HG02981 (cell line): ENCODE data around the gene RRP15.

Source experiments
- ATAC-seq: cut with Tn5 transposase; IDR thresholded peaks from one replicate; pipeline ENCODE4 v1.9.1; 2021; ENCODE audit warnings: mild to moderate bottlenecking, moderate library complexity; ENCODE audit not compliant: unreplicated experiment

RRP15 gene

DNA sequence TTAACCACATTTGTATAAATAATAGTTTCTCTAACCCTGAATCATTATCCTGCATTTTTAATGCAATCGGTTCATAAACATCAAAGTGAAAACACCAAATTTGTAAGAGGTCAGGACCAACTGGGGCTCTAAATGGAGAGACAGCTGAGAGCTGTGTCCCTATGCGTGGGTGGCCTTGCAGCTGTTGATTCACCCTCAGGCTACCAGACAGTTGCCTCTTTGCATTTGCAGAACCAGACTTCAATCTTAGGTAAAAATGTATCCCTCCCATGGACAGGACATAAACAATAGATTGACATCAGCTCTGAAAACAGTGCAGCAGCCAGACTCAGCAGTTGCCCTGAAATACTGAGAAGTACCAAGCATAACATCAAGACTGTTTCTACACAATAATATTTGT, 51.2 kb downstream of the RRP15 start:
- ATAC-seq, result no peak

GRCh38 chr1:218339267-218339831, 54.3 kb downstream of the RRP15 start:
- peak; percentile 63 for ATAC-seq

- ATAC-seq, result no peak
These were observed 56.2 kb downstream of the RRP15 start for GRCh38 chr1:218341325-218341724.

DNA sequence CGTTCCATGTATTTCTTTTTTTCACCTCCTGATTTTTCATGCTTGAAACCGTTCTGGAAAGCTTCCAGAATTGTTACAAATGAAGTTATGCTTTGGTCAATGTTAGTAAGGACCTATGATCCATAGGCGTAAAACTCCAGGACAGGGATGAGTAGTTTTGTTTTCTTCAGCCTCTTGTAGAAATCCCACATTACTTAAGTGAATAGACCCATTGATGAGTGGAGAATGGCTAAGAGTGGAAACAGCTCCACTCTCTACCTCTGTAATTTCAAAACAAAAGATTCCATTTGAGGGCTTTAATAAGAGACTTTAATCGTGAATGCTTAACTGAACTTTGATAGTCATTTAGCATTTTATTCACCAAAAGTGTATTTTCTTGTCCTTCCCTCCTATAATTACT, 57.0 kb downstream of the RRP15 start:
- no peak for ATAC-seq

DNA sequence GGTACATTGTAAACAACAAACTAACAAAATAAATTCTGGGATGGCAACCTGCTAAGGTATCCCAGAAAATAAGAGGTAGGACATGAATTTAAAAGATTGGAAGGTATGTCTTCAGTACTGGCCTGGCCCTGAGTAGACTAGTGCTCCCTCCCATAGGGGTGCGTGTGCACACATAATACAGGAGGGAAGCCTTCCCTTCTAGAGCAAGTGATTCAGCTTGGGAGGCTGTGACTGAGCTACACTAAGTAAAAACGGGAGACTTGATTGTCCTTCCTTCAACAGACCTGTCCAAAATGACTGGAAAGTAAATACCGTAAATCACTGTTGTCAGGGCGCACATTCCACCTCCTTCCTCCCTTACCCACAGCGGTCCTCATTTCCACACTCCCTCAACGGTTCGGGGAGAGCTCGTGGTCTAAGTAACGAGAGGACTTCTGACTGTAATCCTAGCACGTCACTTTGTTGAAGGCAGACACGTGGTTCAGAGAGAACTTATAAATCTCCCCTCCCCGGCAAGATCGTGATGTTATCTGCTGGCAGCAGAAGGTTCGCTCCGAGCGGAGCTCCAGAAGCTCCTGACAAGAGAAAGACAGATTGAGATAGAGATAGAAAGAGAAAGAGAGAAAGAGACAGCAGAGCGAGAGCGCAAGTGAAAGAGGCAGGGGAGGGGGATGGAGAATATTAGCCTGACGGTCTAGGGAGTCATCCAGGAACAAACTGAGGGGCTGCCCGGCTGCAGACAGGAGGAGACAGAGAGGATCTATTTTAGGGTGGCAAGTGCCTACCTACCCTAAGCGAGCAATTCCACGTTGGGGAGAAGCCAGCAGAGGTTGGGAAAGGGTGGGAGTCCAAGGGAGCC, 60.0 kb downstream of the RRP15 start, which contains the start of gene TGFB2:
Gene TGFB2, plus strand, starts transcription at position 523 of the 859 bp plus-strand sequence. CDS start 1,366 bp downstream, outside the sequence.
- ATAC-seq, result peak; percentile 39

DNA sequence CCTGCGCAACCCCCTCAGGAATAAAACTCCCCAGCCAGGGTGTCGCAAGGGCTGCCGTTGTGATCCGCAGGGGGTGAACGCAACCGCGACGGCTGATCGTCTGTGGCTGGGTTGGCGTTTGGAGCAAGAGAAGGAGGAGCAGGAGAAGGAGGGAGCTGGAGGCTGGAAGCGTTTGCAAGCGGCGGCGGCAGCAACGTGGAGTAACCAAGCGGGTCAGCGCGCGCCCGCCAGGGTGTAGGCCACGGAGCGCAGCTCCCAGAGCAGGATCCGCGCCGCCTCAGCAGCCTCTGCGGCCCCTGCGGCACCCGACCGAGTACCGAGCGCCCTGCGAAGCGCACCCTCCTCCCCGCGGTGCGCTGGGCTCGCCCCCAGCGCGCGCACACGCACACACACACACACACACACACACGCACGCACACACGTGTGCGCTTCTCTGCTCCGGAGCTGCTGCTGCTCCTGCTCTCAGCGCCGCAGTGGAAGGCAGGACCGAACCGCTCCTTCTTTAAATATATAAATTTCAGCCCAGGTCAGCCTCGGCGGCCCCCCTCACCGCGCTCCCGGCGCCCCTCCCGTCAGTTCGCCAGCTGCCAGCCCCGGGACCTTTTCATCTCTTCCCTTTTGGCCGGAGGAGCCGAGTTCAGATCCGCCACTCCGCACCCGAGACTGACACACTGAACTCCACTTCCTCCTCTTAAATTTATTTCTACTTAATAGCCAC, 60.7 kb downstream of the RRP15 start:
- ATAC-seq, result peak; percentile 62

GRCh38 chr1:218346391-218347204, 61.5 kb downstream of the RRP15 start:
- ATAC-seq, result no peak

DNA sequence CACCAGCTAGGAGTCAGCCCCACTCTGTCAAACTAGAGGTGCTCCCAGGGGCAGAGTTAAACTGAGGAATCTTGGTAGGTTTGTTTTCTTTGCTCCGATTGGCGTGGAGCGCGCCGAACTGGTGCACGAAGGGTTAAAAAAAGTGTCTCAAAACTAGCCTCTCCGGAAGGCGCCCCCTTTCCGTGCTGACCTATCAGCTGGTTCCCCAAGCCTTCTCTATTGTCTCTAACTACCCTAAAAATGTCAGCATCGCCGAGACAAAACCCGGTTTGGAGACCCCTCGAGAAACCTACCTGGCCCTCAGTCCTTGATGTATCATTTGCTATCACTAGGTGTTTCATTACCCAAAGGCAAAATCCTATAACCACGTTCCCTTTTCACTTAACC, 62.2 kb downstream of the RRP15 start:
- ATAC-seq, result no peak

DNA sequence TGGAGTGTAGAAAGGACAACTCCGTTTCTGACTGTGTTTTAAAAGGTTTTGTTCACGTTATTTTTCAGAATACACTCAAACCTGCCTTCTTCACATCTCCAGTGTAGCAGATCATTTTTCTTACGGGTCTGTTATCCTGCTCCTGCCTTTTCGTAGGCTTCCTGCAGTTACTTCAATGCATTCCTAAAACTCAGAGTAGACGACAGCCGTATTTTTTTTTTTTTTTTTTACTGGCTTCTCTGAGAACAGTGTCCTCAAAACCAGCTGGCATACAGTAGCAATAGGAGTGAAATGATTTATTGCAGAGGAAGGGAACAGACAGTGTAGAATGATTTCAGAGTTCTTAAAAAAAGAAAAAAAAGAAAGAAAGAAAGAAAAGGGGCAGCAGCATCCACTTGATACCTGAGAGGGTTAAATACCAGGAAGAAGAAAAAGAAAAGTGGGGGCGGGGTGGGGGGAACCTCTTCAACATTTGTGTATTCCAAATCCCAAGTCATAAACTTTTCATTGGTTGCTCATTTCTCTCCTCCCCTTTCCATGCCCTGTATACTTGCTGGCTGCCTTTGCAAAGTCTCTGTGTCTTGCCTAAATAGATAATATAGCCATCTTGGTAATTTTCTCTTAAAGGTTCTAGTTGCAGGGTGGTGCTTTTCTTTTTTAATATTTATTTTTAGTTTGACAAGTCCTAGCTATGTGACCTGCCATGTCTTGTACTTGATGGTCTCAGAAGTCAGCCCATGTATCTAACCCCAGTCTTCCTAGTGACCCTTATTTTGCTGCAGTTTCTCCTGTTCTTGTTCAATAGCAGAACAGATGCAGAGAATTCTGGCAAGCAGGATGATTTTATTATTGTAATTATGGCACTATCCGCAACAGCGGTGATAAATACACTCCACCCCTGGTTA, 62.9 kb downstream of the RRP15 start:
- ATAC-seq, result no peak

GRCh38 chr1:218348628-218349071, 63.6 kb downstream of the RRP15 start:
- no peak for ATAC-seq

GRCh38 chr1:218349348-218350034, 64.4 kb downstream of the RRP15 start:
- no peak for ATAC-seq

DNA sequence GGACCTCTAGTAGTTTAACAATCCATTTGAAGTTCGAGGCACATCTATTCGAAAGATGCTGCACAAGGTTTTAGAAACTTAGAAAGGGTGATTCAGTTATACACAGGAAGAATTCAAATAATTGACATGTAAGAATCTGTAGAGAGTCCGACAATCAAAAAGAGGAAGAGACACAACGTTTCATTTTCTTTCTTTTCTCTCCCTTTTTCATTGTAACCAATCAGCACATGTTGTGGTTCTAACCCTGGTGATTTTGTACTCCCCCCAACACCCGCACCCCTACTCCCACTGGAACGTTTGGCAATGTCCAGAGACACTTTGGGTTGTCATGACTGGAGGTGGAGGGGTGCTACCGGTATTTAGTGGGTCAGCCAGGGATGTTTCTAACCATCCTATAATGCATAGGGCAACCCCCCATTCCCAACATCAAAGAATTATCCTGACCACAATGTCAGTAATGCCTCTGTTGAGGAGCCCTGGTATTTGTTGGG, 65.0 kb downstream of the RRP15 start:
- ATAC-seq, result no peak

GRCh38 chr1:218350801-218351266, 65.7 kb downstream of the RRP15 start:
- ATAC-seq, result no peak

DNA sequence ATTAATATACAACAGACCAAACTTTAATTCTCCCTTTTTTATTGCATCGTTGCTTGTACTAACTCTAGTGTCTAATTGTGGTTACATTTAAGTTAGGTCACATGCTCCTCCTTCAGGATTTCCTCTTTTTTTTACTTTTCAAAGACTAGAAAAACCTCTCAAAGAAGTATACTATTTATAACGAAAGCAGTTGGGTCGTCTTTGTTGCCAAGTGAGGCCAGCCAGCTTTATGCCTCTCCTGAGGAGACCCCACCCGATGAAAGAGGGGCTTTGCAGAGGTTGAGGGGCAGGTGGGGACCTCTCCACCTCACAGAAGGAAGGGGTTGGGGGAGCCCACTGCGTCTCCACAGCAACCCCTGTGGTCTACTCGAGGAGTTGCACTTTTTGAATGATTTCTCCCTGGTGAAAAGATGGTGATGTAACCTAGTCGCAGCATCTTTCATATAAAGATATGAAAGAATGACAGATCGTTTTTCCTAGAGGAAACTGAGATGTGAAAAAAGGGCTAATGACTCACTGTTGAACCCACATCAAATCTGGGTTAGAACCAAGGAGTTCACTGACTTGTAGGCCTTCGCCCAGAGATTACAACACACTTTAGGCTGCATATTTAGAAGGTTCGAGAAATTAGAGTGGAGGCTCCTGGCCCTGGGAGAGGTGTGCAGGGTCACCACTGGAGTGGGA, 66.4 kb downstream of the RRP15 start:
- ATAC-seq, result peak; percentile 77

GRCh38 chr1:218352075-218352438, 67.0 kb downstream of the RRP15 start:
- no peak for ATAC-seq

- ATAC-seq, result no peak
These were observed 68.6 kb downstream of the RRP15 start for GRCh38 chr1:218353656-218354055.

DNA sequence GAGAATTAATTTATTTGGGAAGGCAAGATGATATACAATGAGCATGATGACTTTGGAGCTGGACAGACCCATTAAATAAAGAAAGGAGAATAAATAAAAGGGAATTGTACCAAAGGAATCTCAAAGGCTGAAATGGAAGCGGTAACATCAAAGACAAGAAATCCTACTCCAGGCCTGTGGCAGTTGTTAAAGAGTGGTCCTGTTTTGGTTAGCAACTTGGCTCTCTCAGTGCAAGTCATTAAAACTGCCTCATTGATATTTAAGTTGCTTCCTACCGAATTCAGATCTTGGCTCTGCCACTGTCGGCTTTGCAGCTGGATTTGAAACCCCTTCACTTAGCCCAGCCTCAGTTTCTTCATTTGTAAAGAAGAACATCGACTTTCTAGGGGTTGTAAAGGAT, 70.2 kb downstream of the RRP15 start:
- ATAC-seq, result no peak

GRCh38 chr1:218357211-218357892, 72.3 kb downstream of the RRP15 start:
- ATAC-seq, result no peak
